Esophagus squamous epithelium (tissue), 4 donors: ENCODE results near the gene CHCHD3.

Experiments used
- CTCF ChIP-seq, 6 experiments: fragments of 450-650 bp in 4 of 6; fragments of 200-600 bp in 2 of 6; sonication (generic) in 2 of 6; IDR thresholded peaks; one replicate each; pipeline ENCODE4 v1.5.1; 2016 to 2019; ENCODE audit warnings: antibody characterized with exemption in 6 of 6, mild to moderate bottlenecking in 4 of 6, moderate library complexity in 4 of 6
- POLR2A ChIP-seq, 4 donors: fragments of 450-650 bp; IDR thresholded peaks; one replicate each; pipeline ENCODE4 v1.6.1; 2017; ENCODE audit warnings: antibody characterized with exemption in 4 of 4, mild to moderate bottlenecking in 4 of 4, moderate library complexity in 3 of 4

GRCh38 chr7:132838313-132838712, 243.6 kb downstream of the CHCHD3 start:
- TF ChIP-seq CTCF (IDR thresholded peaks at IDR 0.05): no peak
- TF ChIP-seq POLR2A (IDR thresholded peaks at IDR 0.05): no peak
